Esophagus squamous epithelium (tissue), 4 donors: ENCODE results near the gene A3GALT2.

Experiments
- POLR2A ChIP-seq, 4 donors: fragments of 450-650 bp; IDR thresholded peaks; one replicate each; pipeline ENCODE4 v1.6.1; 2017; ENCODE audit warnings: antibody characterized with exemption in 4 of 4, mild to moderate bottlenecking in 4 of 4, moderate library complexity in 3 of 4
- TF ChIP-seq, protein P1 (sequence below), 6 experiments: fragments of 450-650 bp in 4 of 6; fragments of 200-600 bp in 2 of 6; sonication (generic) in 2 of 6; IDR thresholded peaks; one replicate each; pipeline ENCODE4 v1.5.1; 2016 to 2019; ENCODE audit warnings: antibody characterized with exemption in 6 of 6, mild to moderate bottlenecking in 4 of 6, moderate library complexity in 4 of 6

DNA sequence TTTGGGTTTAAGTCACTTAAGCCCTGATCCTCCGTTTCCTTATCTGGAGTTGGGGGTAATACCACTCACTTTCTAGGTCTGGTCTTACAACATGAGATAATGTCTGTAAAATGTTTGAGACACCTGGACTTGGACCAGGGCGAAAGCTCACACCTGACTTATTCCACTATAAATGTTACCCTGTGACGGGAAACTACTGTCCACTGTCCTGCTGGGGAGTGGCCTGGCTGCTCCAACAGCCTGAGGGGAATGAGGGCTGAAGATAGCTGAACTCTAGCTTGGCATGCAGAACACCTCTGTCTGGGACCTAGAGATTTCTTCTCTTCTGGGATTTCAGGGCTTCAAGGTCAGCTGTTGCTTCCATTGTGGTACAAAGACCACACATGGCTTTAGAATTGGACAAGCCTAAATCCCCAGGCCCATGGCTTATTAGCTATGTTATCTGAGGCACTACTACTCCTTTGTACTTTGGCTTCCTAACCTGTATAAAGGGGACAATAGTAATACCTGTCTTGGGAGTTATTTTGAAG, 9.5 kb upstream of the A3GALT2 start:
- TF ChIP-seq, protein P1, sequence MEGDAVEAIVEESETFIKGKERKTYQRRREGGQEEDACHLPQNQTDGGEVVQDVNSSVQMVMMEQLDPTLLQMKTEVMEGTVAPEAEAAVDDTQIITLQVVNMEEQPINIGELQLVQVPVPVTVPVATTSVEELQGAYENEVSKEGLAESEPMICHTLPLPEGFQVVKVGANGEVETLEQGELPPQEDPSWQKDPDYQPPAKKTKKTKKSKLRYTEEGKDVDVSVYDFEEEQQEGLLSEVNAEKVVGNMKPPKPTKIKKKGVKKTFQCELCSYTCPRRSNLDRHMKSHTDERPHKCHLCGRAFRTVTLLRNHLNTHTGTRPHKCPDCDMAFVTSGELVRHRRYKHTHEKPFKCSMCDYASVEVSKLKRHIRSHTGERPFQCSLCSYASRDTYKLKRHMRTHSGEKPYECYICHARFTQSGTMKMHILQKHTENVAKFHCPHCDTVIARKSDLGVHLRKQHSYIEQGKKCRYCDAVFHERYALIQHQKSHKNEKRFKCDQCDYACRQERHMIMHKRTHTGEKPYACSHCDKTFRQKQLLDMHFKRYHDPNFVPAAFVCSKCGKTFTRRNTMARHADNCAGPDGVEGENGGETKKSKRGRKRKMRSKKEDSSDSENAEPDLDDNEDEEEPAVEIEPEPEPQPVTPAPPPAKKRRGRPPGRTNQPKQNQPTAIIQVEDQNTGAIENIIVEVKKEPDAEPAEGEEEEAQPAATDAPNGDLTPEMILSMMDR (IDR thresholded peaks at IDR 0.05): no peak
- no peak for TF ChIP-seq POLR2A (IDR thresholded peaks at IDR 0.05)
